PC-3 (cell line): ENCODE measurements around the gene CFAP299.

Source experiments
- EZH2 ChIP-seq: fragments of 300-600 bp; sonication (generic); IDR thresholded peaks from one replicate; pipeline ENCODE4 v1.6.1; 2017; ENCODE audit warnings: antibody characterized with exemption, mild to moderate bottlenecking, low read length; ENCODE audit not compliant: unreplicated experiment
- TF ChIP-seq, protein P1 (sequence below): fragments of 300-600 bp; sonication (generic); conservative IDR thresholded peaks from 2 replicates; pipeline ENCODE4 v1.5.1; 2017; ENCODE audit warnings: antibody characterized with exemption, low read depth, mild to moderate bottlenecking, low read length

- TF ChIP-seq, protein P1, sequence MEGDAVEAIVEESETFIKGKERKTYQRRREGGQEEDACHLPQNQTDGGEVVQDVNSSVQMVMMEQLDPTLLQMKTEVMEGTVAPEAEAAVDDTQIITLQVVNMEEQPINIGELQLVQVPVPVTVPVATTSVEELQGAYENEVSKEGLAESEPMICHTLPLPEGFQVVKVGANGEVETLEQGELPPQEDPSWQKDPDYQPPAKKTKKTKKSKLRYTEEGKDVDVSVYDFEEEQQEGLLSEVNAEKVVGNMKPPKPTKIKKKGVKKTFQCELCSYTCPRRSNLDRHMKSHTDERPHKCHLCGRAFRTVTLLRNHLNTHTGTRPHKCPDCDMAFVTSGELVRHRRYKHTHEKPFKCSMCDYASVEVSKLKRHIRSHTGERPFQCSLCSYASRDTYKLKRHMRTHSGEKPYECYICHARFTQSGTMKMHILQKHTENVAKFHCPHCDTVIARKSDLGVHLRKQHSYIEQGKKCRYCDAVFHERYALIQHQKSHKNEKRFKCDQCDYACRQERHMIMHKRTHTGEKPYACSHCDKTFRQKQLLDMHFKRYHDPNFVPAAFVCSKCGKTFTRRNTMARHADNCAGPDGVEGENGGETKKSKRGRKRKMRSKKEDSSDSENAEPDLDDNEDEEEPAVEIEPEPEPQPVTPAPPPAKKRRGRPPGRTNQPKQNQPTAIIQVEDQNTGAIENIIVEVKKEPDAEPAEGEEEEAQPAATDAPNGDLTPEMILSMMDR = no peak
- no peak for TF ChIP-seq EZH2
These were observed 50.9 kb downstream of the CFAP299 start for GRCh38 chr4:80386281-80386886.
